ENCODE measurements around the gene ING2.

The ING2 gene

GRCh38 chr4:183561905-183562304 is 57.0 kb downstream of the ING2 start:
- no peaks in the 10 kb centered on the region for H3K79me2 ChIP-seq (ENCODE audit: control insufficient read depth, insufficient read depth, low read length, unreplicated experiment)
- H3K36me3 ChIP-seq (ENCODE audit: insufficient read depth, low read length) = no peaks in the 10 kb centered on the region
- peaks cover 39% of the 10 kb centered on the region for H3K27me3 ChIP-seq (ENCODE audit: insufficient read depth, low read length)
- no peak overlapping the region for H3K27ac ChIP-seq (ENCODE audit: low read depth, low read length)
- peaks cover 4% of the 10 kb centered on the region for H3K4me1 ChIP-seq (ENCODE audit: control insufficient read depth, insufficient read depth, low read length, unreplicated experiment)
- no peak overlapping the region for H2AFZ ChIP-seq (ENCODE audit: low read length, unreplicated experiment)
- no peak overlapping the region for H3K4me3 ChIP-seq (ENCODE audit: low read depth, low read length)

All from ACC112 (cell line).